Astrocyte (in vitro differentiated cells and primary cell): Measurements from ENCODE around the gene UBE2L3.
"Not testable (repeated sequence)": the region's sequence is repeated elsewhere in the genome, so short reads cannot be mapped to it uniquely, and the experiment has no call there.

ENCODE experiments used
- CTCF ChIP-seq: IDR thresholded peaks from 2 replicates; pipeline ENCODE4 v1.5.1; 2011; ENCODE audit warnings: low read depth, mild to moderate bottlenecking, inconsistent platforms, low read length, moderate library complexity; ENCODE audit not compliant: insufficient read depth
- EZH2 ChIP-seq: IDR thresholded peaks from 2 replicates; pipeline ENCODE4 v1.6.1; 2012; ENCODE audit warnings: mild to moderate bottlenecking, low read length, inconsistent platforms; ENCODE audit not compliant: insufficient read depth

GRCh38 chr22:21580623-21581007 is 13.1 kb downstream of the UBE2L3 start:
- not testable (repeated sequence) for TF ChIP-seq CTCF, EZH2
